GM21619 (cell line): ENCODE measurements around the gene CHMP4B.
"Not testable (repeated sequence)": the region's sequence is repeated elsewhere in the genome, so short reads cannot be mapped to it uniquely, and the experiment has no call there.

Experiments
- ATAC-seq: cut with Tn5 transposase; IDR thresholded peaks from one replicate; pipeline ENCODE4 v1.9.1; 2021; ENCODE audit not compliant: unreplicated experiment

Gene CHMP4B

DNA sequence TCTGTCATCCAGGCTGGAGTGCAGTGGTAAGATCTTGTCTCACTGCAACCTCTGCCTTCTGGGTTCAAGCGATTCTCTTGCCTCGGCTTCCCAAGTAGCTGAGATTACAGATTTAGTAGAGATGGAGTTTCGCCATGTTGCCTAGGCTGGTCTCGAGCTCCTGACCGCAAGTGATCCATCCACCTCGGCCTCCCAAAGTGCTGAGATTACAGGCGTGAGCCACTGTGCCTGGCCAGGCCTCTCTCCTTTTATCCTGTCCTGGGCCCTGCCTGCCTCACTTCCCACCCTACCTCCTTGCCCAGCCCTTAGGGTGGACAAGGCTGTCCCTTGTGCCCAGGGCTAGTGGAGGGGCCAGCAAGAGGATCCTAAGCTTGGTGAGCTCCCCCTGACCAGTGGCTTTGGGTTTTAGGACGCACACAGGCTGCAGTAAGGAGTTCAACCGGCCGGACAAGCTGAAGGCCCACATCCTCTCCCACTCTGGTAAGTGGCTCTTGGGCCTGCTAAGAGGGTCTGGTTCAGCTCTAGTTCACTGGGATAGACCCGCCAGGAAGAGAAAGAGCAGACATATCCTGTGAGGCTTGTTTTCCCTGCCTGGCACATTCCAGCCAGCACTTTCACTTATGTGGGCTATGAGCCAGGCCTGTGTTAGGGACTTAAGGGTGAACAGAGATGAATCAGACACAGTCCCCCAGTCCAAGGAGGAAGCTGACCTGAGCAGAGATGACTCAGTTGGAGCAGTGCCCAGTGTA is 21.9 kb upstream of the CHMP4B start:
- no peak for ATAC-seq

DNA sequence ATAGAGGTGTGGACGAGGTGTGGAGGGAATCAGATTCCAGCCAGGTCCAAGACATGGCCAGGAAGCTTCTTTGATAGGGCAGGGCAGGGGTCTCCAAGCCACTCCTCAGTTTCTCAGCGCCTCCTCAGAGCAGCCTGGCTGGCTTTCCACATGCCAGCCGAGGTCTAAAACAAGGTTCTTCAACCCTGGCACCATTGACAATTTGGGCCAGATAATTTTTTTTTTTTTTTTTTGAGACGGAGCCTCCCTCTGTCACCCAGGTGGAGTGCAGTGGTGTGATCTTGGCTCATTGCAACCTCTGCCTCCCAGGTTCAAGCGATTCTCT is 21.3 kb upstream of the CHMP4B start:
- no peak for ATAC-seq

DNA sequence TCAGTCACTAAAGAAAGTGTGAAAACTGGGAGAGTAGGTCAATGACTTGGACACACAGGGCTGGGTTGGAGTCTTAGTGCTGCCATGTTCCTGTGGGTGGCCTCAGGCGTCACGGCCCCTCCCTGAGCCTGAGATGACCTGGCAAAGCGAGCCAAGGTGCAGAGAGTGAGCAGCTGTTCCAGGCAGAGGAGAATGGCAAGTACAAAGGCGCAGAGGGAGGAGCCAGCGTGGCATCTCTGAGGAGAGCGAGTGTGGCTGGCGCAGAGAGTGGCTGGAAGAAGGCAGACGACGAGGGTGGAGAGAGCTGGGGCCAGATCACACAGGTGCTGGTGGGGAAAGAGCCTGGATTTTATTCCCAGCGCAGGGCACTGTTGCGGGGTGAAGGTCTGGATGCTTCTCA is 20.6 kb upstream of the CHMP4B start:
- no peak for ATAC-seq

DNA sequence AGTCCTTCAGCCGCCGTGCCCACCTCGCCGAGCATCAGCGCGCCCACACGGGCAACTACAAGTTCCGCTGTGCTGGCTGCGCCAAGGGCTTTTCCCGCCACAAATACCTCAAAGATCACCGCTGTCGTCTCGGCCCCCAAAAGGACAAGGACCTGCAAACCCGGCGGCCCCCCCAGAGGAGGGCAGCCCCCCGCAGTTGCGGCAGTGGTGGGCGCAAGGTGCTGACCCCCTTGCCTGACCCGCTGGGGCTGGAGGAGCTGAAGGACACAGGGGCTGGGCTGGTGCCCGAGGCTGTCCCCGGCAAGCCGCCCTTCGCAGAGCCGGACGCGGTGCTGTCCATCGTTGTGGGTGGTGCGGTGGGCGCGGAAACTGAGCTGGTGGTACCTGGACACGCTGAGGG is 20.1 kb upstream of the CHMP4B start:
- no peak for ATAC-seq

DNA sequence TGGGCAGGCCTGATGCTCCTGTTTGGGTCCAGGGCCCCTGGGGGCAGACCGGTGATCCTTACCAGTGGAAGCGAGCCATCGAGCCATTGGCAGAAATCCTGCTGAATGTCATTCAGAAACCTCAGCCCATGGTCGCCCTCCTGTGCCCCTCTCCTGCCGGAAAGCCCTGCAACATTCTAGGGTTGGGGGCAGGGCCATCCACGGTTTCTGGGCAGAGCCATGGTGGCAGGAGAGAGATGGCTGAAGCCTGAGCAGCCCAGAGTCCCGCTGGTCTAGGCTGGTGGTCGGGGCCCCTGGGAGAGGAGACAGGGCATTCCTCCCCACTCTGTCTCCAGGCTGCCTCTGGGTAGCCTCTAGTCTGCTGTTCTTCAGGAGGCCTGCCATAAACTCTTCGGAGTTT is 19.6 kb upstream of the CHMP4B start:
- ATAC-seq: no peak

DNA sequence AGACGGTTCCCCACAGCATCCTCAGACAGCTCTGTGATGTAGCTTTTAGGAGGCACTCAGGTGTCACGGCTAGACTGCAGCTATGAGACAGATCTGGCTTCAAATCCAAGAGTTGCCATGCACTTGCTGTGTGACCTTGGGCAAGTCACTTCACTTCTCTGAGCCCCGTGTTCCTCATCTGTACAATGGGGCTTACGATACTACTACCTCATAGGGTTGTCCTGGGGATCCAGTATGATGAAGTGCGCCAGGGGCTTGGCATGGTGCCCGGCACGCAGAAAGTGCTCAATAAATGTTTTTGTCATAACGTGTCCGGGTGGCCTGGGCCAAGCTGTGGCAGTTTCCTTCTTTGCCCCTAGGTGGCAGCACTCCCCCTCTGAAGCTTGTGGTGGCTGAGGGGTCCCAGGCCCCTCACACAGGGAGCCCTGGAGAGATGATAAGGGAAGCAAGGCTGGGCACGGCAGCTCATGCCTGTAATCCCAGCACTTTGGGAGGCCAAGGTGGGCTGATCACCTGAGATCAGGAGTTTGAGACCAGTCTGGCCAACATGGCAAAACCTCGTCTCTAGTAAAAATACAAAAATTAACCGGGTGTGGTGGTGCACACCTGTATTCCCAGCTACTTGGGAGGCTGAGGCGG is 19.1 kb upstream of the CHMP4B start:
- no peak for ATAC-seq

DNA sequence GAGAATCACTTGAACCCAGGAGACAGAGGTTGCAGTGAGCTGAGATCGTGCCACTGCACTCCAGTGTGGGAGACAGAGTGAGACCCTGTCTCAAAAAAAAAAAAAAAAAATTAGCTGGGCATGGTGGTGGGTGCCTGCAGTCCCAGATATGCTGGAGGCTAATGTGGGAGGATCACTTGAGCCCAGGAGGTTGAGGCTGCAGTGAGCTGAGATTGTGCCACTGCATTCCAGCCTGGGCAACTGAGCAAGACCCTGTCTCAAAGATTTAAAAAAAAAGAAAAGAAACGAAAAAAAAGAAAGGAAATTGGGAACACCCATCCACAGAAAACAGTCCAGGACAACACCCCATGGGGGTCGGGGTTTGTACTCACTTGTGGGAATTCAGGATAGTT is 18.6 kb upstream of the CHMP4B start:
- not testable (repeated sequence) for ATAC-seq

DNA sequence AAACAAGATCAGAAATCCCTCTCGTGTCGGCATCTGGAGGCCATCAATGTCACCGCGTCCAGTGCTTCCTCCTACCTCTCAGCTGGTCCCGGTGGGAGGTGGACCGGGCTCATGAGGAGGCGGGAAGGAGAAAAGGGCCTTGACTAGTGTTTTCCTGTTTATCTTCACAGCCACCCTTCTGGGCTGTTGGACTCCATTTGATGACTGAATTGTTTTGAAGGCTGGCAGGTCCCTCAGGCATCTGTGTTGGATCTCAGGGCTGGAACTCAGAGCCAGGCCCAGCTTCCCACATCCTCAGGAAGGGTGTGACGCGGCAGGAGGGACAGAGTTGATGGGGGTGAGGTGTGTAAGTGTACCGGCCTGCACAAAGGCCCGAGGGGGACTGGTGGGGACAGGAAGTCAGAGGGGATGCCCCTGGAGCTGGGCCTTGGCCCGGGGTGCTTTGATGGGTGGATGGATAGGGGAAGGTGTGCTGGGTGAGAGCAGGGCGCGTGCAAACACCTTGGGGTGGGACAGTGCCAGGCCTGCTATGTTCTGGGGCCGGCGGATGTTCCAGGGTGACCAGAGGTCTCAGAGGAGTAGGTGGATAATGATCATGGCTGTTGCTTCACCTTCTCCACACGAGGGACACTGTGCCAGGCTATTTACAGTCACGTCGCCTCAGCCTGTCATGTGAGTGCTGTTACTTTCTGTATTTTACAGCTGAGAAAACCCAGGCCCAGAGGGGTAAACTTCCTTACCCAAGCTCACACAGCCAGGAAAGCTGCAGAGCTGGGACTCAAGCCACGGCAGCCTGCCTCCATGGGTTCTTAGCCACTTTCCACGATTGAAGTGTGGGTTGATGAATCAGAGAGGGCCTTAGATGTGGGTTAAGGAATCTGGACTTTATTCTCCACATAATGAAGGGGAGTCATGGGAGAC is 17.9 kb upstream of the CHMP4B start:
- no peak for ATAC-seq

DNA sequence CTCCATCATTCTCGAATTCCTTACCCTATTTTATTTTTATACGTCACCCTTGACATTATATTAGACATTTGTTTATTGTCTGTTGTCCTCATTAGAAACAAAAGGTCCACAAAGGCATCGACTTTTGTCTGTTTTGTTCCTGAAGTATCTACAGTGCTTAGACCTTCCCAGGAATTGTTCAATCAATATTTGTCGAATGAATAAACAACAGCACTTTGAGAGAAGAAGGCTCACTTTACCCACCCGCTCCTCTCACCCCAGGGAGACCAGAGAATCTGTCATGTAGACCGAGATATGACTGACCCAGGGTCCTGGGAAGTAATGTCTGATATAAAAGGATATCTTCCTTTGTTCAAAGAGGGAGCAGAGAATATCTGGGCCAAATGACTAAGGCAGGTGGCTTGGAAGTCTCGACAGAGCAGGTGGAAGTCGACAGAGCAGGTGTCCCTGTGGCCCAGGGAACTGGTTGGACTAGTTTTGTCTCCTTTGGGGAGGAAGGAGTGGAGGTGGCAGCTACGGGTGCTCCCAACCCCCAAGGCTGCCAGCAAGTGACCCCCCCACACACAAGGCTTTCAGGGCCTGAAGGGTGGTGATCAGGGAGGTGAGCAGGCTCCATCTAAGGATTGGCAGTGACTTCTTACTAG is 14.8 kb upstream of the CHMP4B start:
- no peak for ATAC-seq

DNA sequence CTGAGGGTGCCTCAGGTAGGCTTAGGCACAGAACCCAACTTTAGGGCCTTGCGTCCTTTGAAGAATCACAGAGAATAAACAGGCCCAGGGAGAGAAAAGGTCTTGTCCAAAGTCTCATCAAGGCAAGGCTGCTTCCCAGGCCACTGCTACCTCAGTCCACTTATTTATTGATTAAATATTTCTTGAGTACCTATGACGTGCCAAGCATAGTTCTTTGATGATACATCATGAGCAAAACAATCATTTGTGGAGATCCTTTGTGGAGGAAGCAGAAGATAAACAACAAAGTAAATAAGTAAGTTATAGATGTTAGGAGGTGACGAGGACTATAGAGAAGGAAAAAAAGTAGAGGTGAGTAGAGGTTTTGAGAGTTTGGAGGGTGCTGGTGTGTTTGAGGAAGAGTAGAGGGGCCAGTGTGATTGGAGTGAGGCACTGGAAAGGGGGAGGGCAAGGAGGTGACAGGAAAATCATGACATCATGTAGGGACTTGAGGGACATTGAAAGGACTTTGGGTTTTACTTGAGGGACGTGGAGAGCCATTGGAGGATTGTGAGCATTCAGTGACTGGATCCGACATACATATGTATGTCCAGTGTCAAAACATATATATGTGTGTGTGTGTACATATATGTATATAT is 14.1 kb upstream of the CHMP4B start:
- ATAC-seq: no peak

DNA sequence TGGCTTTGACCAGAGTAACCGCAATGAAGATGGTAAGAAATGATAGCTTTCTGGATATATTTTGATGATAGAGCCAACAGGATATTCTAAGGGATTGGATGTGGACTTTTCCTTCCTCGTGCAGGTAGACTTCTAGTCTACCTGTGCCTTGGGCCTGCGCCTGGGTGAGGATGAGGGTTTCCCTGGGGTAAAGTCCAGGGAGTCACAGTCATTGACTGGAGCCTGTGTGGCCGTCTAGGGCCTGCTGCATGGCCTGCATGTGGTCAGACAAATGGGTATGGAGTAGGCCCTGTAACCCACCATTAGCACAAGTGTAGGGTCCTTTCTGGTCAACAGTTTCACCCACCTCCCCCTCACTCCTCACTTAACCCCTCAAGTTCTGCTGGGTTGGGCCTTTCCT is 12.7 kb upstream of the CHMP4B start:
- no peak for ATAC-seq

DNA sequence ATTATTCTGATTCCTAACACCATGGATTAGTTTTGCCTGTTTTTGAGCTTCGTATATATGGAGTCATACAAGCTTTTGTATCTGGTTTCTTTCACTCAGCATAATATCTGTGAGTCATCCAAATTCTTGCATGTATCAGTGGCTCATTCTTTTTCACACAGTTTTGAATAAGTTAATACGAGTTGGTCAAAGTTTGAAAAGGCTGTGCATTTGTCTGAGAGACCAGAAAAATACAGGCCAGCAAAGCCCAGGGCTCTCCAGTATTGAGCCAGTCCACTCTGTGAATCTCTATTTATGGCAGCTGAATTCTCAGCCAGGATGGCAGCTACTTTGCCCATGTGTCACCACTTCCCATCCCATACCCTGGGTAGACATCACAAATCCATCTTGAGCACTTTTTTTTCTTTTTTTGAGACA is 7.2 kb upstream of the CHMP4B start:
- ATAC-seq: no peak

DNA sequence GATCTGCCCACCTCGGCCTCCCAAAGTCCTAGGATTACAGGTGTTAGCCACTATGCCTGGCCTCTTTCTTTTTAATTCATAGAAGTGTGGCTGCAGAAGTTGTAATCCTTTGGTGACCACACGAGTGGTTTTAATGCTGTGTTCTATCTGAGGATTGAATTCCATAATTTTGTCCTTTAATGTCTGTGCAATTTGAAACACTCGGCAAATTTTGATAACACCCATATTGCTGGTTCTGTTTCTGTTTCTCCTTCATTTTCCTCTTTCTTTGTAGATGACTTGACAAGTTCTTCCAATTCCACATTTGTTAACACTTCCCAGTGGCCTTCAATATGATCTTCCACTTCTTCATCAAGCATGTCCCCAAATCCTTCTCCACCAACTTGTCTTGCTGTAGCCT is 2.8 kb upstream of the CHMP4B start:
- ATAC-seq: no peak

DNA sequence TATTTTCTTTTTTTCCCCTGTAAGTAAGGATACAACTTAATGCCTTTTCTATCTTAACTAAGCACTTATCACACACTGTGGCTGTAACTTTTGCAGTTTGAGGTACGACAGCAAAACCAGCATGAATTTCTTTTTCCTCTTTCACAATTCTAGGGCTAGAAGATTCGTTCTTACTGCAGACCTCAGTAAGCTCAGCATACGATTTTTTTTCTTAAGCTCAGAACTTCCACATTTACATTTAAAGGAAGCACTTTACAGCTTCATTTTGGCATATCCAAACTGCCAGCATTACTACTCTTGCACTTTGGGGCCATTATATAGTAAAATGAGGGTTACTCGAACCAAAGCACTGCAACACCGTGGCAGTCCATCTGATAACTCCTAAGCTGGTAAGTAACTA is 889 bp upstream of the CHMP4B start:
- ATAC-seq: no peak

DNA sequence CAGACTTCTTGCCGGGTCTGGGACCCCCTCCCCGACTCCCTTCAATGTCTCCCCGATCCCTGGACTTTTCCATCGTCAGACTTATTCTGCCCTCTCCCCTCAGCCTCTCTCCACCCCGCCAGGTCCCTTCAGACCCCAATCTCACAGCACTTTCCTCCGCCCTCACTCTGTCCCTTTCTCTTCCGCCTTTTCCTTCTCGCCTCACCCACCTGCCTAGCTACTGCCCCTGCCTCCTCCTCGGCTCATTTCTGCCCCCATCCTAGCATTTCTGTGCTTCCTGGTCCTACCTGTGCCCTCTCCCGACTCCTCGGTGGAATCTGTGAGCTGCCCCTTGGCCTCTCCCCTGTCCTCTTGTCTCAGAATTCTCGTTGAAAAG is 616 bp downstream of the CHMP4B start:
- no peak for ATAC-seq

DNA sequence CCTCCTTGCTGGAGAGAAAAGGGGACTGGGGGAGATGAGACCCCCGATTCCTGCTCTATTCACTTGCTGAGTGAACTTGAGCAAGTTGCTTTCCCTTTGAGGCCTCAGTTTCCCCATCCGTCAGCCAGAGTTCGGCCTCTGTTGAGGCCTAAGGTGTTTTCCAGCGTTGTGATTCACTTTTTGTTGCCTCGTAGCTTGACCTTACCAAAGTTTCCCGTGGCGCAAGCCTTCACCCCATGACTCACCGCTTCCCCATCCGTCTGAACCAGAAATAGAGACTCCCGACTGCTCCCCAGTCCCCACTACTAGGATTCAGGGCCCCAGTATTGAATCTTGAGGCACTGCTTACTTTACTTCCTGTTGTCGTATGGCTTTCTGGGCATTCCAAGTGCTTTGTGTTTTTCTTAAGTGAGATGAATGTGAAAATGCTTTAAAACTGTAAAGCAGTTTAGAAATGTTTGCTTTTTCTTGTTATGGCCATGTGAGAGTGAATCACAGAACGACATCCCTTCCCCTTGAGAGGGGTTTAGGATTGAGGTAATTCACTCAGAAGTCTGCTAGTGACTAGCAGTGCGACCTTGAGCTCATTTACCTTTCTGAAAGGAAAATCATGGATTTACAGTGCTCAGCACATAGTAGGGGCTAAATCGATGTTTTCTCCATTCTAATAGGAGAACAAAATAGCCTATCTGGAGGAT is 1.2 kb downstream of the CHMP4B start:
- no peak for ATAC-seq

DNA sequence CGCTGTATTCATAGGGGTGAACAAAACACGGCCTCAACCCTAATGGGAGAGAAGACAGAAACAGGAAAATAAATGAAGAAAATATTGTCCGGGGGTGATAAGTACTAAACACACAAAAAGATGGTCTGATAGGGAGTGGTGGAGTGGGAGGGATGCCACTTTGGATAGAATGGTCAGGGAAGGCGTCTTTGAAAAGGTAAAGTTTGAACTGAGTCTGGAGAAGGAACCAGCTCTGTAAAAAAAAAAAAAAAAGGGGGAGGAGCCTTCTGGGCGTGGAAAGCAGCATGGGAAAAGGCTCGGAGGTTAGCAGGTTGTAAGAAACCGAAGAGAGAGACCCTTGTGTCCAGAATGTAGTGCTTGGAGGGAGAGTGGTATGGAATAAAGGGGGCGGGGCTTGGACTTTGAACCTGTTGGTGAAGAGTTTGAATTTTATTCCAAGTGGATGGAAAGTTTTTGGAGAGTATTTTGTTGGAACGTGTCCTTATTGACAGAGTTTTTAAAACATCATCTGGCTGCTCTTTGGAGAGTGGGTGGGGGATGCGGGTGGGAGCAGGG is 1.8 kb downstream of the CHMP4B start:
- no peak for ATAC-seq

DNA sequence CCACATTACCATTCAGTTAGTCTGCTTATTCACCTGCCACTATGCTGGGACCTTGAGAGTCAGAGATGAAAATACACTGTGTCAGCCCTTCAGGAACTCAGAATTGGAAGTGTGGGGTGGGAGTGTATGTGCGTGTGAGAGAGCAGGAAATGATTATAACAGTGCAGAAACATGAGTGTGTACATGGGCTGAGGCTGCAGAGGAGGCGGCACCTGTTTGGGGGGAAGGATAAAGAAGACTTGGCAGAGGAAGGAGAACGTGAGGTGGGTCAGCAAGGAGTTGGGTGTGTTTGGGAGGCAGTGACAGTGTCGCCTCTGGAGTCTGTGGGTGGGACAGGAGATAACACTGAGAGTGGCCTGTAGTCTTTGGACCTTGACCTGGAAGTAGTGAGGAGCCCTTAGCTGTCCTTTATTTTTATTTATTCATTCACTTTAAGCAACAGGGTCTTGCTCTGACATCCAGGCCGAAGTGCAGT is 3.1 kb downstream of the CHMP4B start:
- no peak for ATAC-seq

DNA sequence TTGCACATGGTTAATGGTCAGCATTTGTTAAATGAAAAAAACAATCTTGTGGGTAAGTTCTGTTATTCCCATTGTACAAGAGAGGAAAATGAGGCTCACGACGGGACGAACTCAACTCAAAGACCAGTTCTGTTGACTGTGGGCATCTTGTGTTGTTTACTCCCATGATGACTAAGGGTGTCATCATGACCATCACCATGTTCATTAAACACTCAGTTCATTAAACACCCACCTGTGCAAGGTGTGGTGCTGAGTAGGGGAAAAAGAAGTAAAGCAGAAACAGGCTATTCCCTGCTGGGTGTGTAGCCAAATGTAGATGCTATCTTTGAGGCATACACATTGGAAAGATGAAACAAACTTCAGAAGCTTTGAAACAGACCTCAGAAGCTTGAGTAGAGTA is 4.5 kb downstream of the CHMP4B start:
- no peak for ATAC-seq

DNA sequence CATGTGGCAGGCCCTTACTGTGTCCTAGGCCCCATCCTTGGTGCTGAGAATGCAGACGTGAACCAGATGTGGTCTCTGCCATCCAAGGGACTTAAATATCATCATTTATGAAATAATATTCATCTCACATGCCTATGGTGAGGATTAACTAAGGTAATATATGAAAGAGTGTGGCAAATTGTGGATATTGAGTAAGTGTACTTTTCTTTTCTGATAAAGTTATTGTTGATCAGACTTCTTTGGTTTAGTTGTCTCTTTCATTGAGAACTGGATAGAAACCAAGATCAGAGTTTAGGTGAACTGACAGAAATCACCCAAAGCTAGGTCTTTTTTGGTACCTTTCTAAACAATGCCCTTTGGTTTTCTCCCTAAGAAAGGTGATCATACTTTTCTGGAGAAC is 5.0 kb downstream of the CHMP4B start:
- ATAC-seq: no peak
